ENCODE measurements around the gene PRPF19.

PRPF19 gene

DNA sequence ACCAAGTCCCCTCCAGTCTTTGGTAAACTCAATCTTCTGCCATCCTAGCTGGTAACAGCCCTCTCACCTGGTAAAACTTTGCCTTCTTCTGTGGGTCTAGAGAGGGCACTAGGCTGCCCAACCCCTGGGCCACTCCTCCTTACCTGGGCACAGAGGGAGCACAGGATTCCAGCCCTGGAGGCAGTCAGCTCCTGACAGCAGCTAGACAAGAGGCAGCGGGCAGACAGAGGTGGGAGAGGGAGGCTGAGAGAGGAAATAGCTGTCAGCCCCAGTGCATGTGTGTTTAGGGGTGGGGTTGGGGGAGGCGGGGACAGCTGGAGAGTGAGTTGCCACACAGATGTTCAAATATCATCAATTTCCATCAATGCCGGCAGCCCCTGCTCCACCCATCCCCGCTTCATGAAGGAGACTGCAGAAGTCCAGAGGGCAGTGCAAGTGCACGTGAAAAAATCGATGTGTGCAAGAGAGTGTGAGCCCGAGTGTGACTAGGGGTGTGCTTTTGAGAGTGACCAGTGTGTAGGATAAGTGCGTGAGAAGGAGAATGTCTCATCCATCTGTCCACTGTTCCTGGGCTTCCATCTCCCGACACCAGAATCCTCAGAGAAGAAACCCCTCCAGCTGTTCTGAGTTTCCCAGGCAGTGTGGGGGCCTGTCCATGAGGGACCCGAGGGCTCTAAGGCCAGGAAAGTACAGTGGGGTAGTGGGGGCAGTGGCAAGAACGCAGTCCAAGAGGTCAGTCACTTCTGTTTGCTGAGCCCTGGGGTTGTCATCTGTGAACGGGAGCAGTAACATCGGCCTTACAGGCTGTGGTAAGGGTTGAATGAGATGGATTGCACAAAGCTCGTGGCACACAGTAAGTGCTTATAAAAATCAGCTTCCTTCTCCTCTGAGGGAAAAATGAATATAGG, 50.4 kb downstream of the PRPF19 start, which contains the start of gene PTGDR2:
PTGDR2 (minus strand) TSS at position 225 of the 908 bp plus-strand sequence. CDS start 2,228 bp downstream, outside the sequence.
- no peak for FAIRE-seq

DNA sequence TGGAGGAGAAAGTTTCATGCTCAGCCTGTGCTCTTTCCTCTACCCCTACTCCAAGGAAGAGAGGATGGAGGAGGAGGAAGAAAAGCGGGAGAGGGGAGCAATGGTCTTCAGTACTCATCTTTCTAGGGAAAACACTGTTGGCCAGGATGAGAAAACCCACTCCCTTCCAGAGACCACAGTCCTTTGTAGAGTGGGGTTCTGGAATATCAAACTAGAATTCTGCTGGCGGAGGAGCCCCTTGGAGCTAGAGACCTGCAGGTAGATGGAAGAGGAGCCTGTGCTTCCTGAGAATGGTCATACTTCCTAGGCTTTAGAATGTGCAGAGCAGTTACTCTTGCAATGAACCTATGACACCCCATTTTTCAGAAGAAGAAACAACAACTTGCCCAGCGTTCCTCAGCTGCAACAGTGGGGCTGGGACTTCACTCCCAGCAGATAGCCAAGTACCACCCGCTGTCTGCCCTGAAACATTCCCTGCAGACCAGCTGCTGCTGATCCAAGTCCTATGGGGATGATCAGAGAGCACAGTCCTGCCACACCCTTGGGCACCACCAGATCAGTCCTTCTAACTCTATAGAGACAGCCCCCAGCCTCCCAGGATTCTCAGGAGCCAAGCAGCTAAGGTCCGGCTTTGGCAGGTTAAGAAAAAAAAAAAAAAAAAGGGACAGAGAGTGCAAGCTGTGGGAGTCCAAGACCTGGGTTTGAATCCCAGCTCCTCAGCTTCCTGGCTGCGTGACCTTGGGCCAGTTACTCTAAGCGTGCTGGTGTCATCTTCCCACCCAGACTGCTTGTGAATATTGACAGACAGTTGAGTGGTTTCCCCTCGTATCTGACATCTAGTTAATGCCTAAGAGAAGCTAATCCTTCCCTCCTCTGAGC, 51.3 kb downstream of the PRPF19 start:
- no peak for FAIRE-seq

GRCh38 chr11:60854140-60854846, 52.1 kb downstream of the PRPF19 start:
- FAIRE-seq: no peak

DNA sequence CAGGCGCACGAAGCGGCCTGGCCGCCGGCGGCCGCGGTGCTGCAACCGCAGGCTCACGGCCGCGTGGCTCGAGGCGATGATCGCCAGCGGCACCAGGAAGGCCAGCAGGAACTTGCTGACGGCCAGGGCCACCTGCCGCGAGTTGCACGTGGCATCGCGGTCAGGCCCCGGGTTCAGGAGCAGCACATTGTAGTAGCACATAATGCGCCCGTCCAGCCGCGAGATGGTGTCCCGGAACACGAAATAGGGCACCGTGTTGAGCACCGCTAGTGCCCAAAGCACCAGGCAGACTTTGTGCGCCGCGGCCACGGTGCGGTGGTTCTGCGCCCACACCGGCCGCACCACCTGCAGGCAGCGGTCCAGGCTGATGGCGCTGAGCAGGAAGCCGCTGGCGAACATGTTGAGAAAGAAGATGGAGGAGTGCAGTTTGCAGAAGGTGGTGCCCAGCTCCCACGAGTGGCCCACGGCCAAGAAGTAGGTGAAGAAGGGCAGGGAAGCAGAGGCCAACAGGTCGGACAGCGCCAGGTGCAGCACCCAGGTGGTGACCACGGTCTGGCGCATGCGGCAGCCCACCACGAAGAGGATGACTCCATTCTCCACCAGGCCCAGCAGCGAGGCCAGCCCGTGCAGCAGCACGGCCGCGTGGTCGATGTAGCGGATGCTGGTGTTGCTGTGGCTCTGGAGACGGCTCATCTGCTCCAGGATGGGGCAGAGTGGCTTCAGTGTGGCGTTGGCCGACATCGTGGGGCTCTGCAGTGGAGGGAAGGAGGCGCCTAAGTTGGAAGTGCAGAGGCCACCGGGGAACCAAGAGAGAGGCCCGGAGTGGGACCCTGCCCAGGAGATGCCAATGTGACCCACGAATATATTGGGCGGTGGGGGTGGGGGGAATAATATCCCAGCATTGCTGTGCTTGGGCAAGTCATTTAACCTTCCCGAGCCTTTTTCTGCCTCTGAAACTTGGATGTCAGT, 53.1 kb downstream of the PRPF19 start:
- no peak for FAIRE-seq

GRCh38 chr11:60852117-60852981, 54.0 kb downstream of the PRPF19 start:
- FAIRE-seq: no peak

- FAIRE-seq: no peak
Measured at GRCh38 chr11:60851327-60852104, 54.9 kb downstream of the PRPF19 start.

DNA sequence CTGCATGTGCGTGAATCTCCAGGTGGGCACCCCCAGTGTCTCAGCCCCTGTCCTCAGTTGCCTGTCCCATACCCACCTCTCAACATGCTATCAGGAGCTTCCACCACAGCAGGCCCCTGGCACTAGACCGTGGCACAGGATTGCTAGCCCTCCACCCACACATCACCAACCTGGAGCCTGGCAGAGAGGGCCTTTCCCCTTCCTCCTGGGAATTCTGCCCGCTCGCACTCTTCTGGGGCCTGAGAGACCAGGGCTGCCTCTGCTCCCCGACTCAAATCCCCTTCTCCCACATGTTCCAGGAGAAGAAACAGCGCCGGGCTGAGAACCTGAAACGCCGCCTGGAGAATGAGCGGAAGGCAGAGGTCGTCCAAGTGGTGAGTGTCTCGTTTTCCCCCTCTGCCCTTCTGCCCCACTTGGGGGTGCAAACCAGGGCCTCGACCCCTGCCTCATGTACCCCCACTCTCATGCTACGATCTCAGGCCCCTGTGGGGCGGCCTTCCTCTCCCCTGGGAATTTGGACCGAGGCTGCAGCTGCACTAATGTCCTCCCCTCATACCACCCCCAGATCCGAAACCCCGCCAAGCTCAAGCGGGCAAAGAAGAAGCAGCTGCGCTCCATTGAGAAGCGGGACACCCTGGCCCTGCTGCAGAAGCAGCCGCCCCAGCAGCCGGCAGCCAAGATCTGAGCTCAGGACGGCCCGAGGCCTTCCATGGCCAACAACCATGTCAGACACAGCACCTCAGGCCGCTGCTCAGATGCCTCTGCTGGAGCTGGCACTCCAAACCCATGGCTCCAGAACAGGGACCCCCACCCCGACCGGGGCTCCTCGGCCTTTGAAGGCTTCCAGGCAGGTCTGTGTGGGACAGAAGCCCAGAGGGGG, 56.5 kb downstream of the PRPF19 start:
- no peak for FAIRE-seq

- no peak for FAIRE-seq
Measured at GRCh38 chr11:60848714-60849151, 57.7 kb downstream of the PRPF19 start.

DNA sequence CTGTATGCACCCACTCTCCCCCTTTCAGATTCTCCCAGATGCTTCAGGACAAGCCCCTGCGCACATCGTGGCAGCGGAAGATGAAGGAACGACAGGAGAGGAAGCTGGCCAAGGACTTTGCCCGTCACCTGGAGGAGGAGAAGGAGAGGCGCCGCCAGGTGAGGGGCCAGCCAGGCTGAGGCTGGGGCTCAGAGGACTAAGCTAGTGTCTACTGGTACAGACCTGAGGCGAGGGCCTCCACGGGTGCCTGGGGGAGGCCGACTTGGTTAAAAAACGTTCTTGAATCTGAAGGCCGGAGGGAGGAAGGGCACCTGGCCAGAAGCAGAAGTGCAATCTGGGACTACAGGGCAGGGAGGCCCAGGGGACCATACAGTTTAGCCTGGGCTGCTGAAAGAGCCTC, 58.5 kb downstream of the PRPF19 start:
- no peak for FAIRE-seq

- no peak for FAIRE-seq
Measured at GRCh38 chr11:60847281-60847680, 59.1 kb downstream of the PRPF19 start.

GRCh38 chr11:60845338-60845737, 61.0 kb downstream of the PRPF19 start:
- no peak for FAIRE-seq

DNA sequence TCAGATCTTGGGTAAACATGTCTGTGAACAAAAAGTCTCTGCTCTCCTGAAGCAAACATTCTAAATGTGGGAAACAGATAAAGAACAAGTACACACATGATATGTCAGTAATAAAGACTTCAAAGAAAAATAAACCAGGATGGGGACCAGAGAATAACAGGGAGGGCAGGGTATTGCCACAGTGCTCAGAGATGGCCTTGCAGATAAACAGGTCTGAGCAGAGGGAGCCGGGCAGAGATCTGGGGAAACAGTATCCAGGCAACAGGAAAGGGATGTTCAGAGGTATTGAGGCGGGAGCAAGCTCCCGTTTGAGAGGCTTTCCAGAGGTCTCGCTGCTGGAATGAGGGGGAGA, 61.5 kb downstream of the PRPF19 start:
- no peak for FAIRE-seq

DNA sequence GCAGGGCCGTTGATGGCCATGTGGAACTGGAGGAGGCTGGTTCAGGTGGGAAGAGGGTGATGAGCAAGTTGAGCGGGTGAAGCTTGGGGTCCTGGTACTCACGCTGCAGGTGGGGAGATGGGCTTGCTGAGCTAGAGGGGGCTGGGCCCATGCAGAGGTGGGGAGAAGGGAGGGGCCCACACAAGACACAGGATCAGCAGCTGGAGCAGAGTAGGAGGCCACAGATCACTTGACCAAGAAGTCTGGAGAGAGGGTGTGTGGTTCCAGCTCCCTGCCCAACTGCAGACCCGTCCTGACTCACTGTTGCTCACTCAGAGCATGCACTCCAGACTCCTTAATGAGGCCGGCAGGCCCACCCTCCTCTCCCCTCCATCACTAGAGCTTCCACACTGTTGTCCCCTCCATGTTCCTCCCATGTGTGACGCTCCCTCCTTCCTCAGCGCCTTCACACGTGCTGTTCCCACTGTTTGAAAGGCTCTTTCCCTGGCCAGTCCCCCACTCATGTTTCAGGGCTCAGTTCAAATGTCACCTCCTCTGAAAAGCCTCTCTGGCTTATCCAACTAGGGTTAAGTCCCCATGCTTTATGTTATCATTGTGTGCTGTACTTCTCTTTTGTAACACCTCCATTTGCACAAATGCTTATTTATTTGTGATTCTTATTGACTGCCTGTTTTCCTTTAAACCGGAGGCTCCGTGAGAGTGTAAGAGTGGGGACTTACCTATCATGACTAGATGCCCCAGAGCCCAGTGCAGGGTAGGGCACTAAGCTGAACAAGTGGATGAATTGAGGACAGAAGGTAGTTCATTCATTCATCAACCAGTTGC, 62.1 kb downstream of the PRPF19 start:
- no peak for FAIRE-seq

GRCh38 chr11:60842668-60843600, 63.5 kb downstream of the PRPF19 start:
- no peak for FAIRE-seq

DNA sequence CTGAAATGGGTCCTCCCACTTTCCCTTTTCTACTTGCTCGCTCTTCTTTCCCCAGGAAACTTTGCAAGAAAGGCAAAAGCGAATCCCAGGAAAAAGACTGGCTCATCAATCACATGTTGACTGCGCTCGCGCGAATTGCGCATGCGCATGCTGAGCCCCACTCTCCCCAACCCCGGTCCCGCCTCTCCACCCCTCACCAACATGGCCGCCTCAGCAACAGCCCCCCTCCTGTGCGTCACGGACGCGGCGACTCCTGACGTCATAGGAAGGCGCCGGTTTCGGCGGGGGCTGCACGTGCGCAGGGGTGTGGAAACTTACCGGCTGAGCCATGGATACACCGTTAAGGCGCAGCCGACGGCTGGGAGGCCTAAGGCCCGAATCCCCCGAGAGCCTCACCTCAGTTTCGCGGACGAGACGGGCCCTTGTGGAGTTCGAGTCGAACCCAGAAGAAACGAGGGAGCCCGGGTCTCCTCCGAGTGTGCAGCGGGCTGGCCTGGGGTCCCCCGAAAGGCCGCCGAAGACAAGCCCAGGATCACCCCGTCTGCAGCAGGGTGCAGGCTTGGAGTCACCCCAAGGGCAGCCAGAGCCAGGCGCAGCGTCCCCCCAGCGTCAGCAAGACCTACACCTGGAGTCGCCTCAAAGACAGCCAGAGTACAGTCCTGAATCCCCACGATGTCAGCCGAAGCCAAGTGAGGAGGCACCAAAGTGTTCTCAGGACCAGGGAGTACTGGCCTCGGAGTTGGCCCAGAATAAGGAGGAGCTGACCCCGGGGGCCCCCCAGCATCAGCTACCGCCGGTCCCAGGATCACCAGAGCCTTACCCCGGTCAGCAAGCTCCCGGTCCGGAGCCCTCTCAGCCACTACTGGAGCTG, 64.4 kb downstream of the PRPF19 start, which contains the start of gene CCDC86:
CCDC86 (plus strand) TSS at position 317 of the 871 bp plus-strand sequence; CDS start at position 329, 12 bp downstream.
- no peak for FAIRE-seq

All from colon (tissue), 2 donors.